OCI-LY7 (cell line): ENCODE measurements around the gene PPP2R3A. TPM values are rescaled to one million over a fixed set of nuclear protein-coding genes. Genes with fewer than 3 reads are reported as not detected.

Experiments used
- BruUV-seq: library from RNA; stranded (reverse); fragments of 400-500 nt; replicated peaks from 2 replicates; lab custom pipeline; 2021; lab: Mats Ljungman, UMichigan
- CTCF ChIA-PET: fragments of 300-600 bp; sonication (Branson Sonifier 250); formaldehyde crosslinking; loops from one replicate; lab custom pipeline; 2022; ENCODE audit warnings: antibody characterized with exemption; ENCODE audit not compliant: unreplicated experiment; lab: Charles Lee
- POLR2A ChIA-PET: fragments of 300-600 bp; sonication (Branson Sonifier 250); formaldehyde crosslinking; loops from one replicate; lab custom pipeline; 2022; ENCODE audit warnings: antibody characterized with exemption; lab: Charles Lee
- DNase-seq: peaks from one replicate; pipeline ENCODE4 v3.0.0-alpha.2; 2015; ENCODE audit warnings: low spot score
- H2AFZ ChIP-seq: fragments of 200-600 bp; sonication (generic), shearing (Covaris generic); 2 replicates; pipeline ENCODE4 v1.6.1; 2014; ENCODE audit warnings: mild to moderate bottlenecking, antibody characterized with exemption, low read length, moderate library complexity
- H3K27ac ChIP-seq: fragments of 200-600 bp; sonication (generic); 2 replicates; pipeline ENCODE4 v1.5.1; 2014; ENCODE audit warnings: mixed run types, low read depth, mild to moderate bottlenecking, moderate library complexity, low read length, inconsistent platforms; ENCODE audit not compliant: poor library complexity, severe bottlenecking
- H3K36me3 ChIP-seq: fragments of 200-600 bp; sonication (generic); 2 replicates; pipeline ENCODE4 v1.6.1; 2014; ENCODE audit warnings: mild to moderate bottlenecking, antibody characterized with exemption, low read length, moderate library complexity, mixed read lengths; ENCODE audit not compliant: insufficient read depth
- H3K4me1 ChIP-seq: fragments of 200-600 bp; sonication (generic); 2 replicates; pipeline ENCODE4 v1.5.1; 2014; ENCODE audit warnings: mild to moderate bottlenecking, low read length; ENCODE audit not compliant: insufficient read depth, poor library complexity, severe bottlenecking
- H3K4me2 ChIP-seq: fragments of 200-600 bp; sonication (generic); 2 replicates; pipeline ENCODE4 v1.6.1; 2014; ENCODE audit warnings: mild to moderate bottlenecking, low read length
- H3K4me3 ChIP-seq: fragments of 200-600 bp; sonication (generic); 2 replicates; pipeline ENCODE4 v1.5.1; 2014; ENCODE audit warnings: mild to moderate bottlenecking, low read depth, low read length; ENCODE audit not compliant: poor library complexity, severe bottlenecking
- H3K79me2 ChIP-seq: fragments of 200-600 bp; sonication (generic); 2 replicates; pipeline ENCODE4 v1.6.1; 2016; ENCODE audit warnings: low read depth, mild to moderate bottlenecking, low read length, moderate library complexity, mixed read lengths; ENCODE audit not compliant: insufficient read depth
- H3K9me2 ChIP-seq: fragments of 200-600 bp; sonication (generic); 2 replicates; pipeline ENCODE4 v1.6.1; 2016; ENCODE audit warnings: mild to moderate bottlenecking, low read length, mixed read lengths; ENCODE audit not compliant: insufficient read depth
- H3K9me3 ChIP-seq: fragments of 200-600 bp; sonication (generic); 2 replicates; pipeline ENCODE4 v1.6.1; 2014; ENCODE audit warnings: mild to moderate bottlenecking, mixed run types, low read length, mixed read lengths
- H4K20me1 ChIP-seq: fragments of 200-600 bp; sonication (generic); 2 replicates; pipeline ENCODE4 v1.6.1; 2014; ENCODE audit warnings: mild to moderate bottlenecking, antibody characterized with exemption, low read length, moderate library complexity, mixed read lengths; ENCODE audit not compliant: insufficient read depth
- CTCF ChIP-seq: fragments of 200-600 bp; sonication (generic); conservative IDR thresholded peaks from 2 replicates; pipeline ENCODE4 v1.5.1; 2014; ENCODE audit warnings: mild to moderate bottlenecking, antibody characterized with exemption, low read length, moderate library complexity, mixed read lengths
- EZH2phosphoT487 ChIP-seq: fragments of 200-600 bp; sonication (generic); IDR thresholded peaks from 2 replicates; pipeline ENCODE4 v1.6.1; 2018; ENCODE audit warnings: low read depth, borderline replicate concordance, mild to moderate bottlenecking, mixed run types, antibody characterized with exemption, low read length, moderate library complexity, mixed read lengths
- intact Hi-C: fragments of 100-400 bp; cut with micrococcal nuclease; formaldehyde crosslinking; loops from one replicate; pipeline ENCODE4 v1.10.0; 2022; ENCODE audit not compliant: unreplicated experiment
- total RNA-seq, 2 experiments: library from RNA; depleted of rRNA in 1 of 2; stranded (reverse); fragments of >200 nt in 1 of 2; shearing (Covaris generic) in 1 of 2; gene quantifications; 2 replicates each; pipeline ENCODE4 v1.2.3, GENCODE V29; 2014 to 2022

PPP2R3A gene
- total RNA-seq, 2 experiments from 2014 or later: 0.22 to 0.27 TPM

- TF ChIP-seq EZH2phosphoT487 (no peak), CTCF (no peak)
- ChIA-PET CTCF (interaction anchor here (1.4 kb wide), 1 partner anchor 678 kb away, joined by 5 read pairs; the partner anchor contains the start of gene STAG1), POLR2A (interaction anchor here (0.5 to 0.8 kb wide), 3 partner anchors 14 to 953 kb away, joined by 3 read pairs; no protein-coding TSS in a partner anchor)
- Histone ChIP-seq H3K9me2 (no peaks in the 10 kb centered on the region), H3K27ac (no peak overlapping the region), H4K20me1 (no peaks in the 10 kb centered on the region), H3K4me1 (no peaks in the 10 kb centered on the region), H3K4me2 (no peak overlapping the region), H3K4me3 (no peak overlapping the region), H3K9me3 (no peaks in the 10 kb centered on the region), H3K36me3 (no peaks in the 10 kb centered on the region), H3K79me2 (no peaks in the 10 kb centered on the region), H2AFZ (no peak overlapping the region)
- no TSS peak for BruUV-seq
- no peak for DNase-seq
- intact Hi-C loops: loop anchor here (1.0 to 10.0 kb wide), 8 partner anchors 173 to 953 kb away; partner anchors contain the start of genes NCK1 and STAG1
Observed at GRCh38 chr3:136074546-136075170, 109.1 kb downstream of the PPP2R3A start.

GRCh38 chr3:136075218-136075808, 109.8 kb downstream of the PPP2R3A start:
- BruUV-seq: no TSS peak
- Histone ChIP-seq H3K4me1 (no peaks in the 10 kb centered on the region), H3K27ac (no peak overlapping the region), H4K20me1 (no peaks in the 10 kb centered on the region), H3K36me3 (no peaks in the 10 kb centered on the region), H2AFZ (no peak overlapping the region), H3K4me3 (no peak overlapping the region), H3K9me2 (no peaks in the 10 kb centered on the region), H3K79me2 (no peaks in the 10 kb centered on the region), H3K9me3 (no peaks in the 10 kb centered on the region), H3K4me2 (no peak overlapping the region)
- intact Hi-C loops: loop anchor here (1.0 to 10.0 kb wide), 7 partner anchors 172 to 939 kb away; partner anchors contain the start of genes NCK1 and STAG1
- ChIA-PET POLR2A (interaction anchor here (0.8 kb wide), 1 partner anchor 14 kb away, joined by 3 read pairs; no protein-coding TSS in a partner anchor), CTCF (interaction anchor here (1.4 kb wide), 1 partner anchor 677 kb away, joined by 5 read pairs; the partner anchor contains the start of gene STAG1)
- DNase-seq: peak; percentile 76
- no peak for TF ChIP-seq EZH2phosphoT487
- TF ChIP-seq CTCF: peak; percentile 99
